Ovary (tissue), 9 donors: Measurements from ENCODE around the gene CERT1. TPM values are rescaled to one million over a fixed set of nuclear protein-coding genes. Genes with fewer than 3 reads are reported as not detected.

ENCODE experiments used
- DNase-seq, 5 donors: peaks; one replicate each; pipeline ENCODE4 v3.0.0-alpha.2; 2019 to 2020
- H3K27ac ChIP-seq, 2 donors: fragments of 200-600 bp; one replicate each; pipeline versions ENCODE4 v1.5.1 to v1.8.0; 2019 to 2022
- H3K27me3 ChIP-seq: fragments of 200-600 bp; one replicate; pipeline ENCODE4 v1.8.0; 2022
- H3K36me3 ChIP-seq: fragments of 200-600 bp; sonication (generic); one replicate; pipeline ENCODE4 v1.5.1; 2019
- H3K4me1 ChIP-seq: one replicate; pipeline ENCODE4 v1.8.1; 2013; ENCODE audit warnings: mild to moderate bottlenecking, moderate library complexity; ENCODE audit not compliant: insufficient read depth
- H3K4me3 ChIP-seq: fragments of 200-600 bp; sonication (generic); one replicate; pipeline ENCODE4 v1.5.1; 2017
- H3K9me3 ChIP-seq, 2 donors: fragments of 200-600 bp in 1 of 2; sonication (generic) in 1 of 2; one replicate each; pipeline versions ENCODE4 v1.5.1 to v1.8.1; 2013 to 2019; ENCODE audit warnings: mild to moderate bottlenecking in 1 of 2, moderate library complexity in 1 of 2
- EP300 ChIP-seq: sonication (generic); formaldehyde crosslinking; IDR thresholded peaks from one replicate; pipeline ENCODE4 v1.6.1; 2017; ENCODE audit warnings: antibody characterized with exemption
- POLR2A ChIP-seq: fragments of 450-650 bp; IDR thresholded peaks from one replicate; pipeline ENCODE4 v1.6.1; 2017; ENCODE audit warnings: antibody characterized with exemption, mild to moderate bottlenecking, moderate library complexity
- WGBS, 3 donors: extraction: QIAGEN DNeasy Blood & Tissue Kit in 1 of 3; methylation state at CpG; one replicate each; pipeline versions ENCODE4 v1.1.5 to v1.1.7; 2013 to 2017; 5-methylcytosine and 5-hydroxymethylcytosine counted together
- intact Hi-C, 4 donors: fragments of 100-400 bp; cut with DNase I; formaldehyde crosslinking; loops; one replicate each; pipeline versions ENCODE4 v1.11.0 to v1.15.1; 2022 to 2023
- polyA plus RNA-seq, 2 donors: library from polyadenylated mRNA; stranded (reverse); fragments of 200-250 nt in 1 of 2; fragments of 350-450 nt in 1 of 2; fragmentation: Illumina TruSeq in 1 of 2; extraction: RNeasy Lipid Tissue Mini Kit (QIAGEN cat#74804) in 1 of 2; gene quantifications; one replicate each; pipeline ENCODE4 v1.2.3, GENCODE V29; 2013 to 2014
- total RNA-seq, 7 donors: library from RNA; depleted of rRNA in 2 of 7; stranded (reverse); fragments of >200 nt in 2 of 7; fragmentation: NEBNext Ultra II Directional in 3 of 7; extraction: Animal tissue kit (Norgen Biotek cat#: 25700) in 3 of 7; gene quantifications; one replicate each; pipeline versions ENCODE4 v1.1.0 to v1.2.4, GENCODE V29; 2016 to 2023
- TF ChIP-seq, protein P1 (sequence below), 3 donors: fragments of 450-650 bp in 2 of 3; fragments of 200-600 bp in 1 of 3; IDR thresholded peaks; one replicate each; pipeline versions ENCODE4 v1.5.1 to v1.8.0; 2016 to 2022; ENCODE audit warnings: antibody characterized with exemption in 3 of 3, mild to moderate bottlenecking in 1 of 3
- donor health status: DM: no; HTN: no; CAD: no; lungs with moderate emphysema.
- donor health status: DM: no; HTN: no; CAD: no.
- donor health status: Bipolar disorder and iron deficiency.
- donor health status: DM: yes; HTN: yes; CAD: no.
- donor health status: DM: no; HTN: no; CAD: no.
- donor health status: DM: yes; HTN: yes; CAD: no.

CERT1 gene
- total and polyA plus RNA-seq, 9 donors = 19.1 to 41.8 (median 35.2) TPM

DNA sequence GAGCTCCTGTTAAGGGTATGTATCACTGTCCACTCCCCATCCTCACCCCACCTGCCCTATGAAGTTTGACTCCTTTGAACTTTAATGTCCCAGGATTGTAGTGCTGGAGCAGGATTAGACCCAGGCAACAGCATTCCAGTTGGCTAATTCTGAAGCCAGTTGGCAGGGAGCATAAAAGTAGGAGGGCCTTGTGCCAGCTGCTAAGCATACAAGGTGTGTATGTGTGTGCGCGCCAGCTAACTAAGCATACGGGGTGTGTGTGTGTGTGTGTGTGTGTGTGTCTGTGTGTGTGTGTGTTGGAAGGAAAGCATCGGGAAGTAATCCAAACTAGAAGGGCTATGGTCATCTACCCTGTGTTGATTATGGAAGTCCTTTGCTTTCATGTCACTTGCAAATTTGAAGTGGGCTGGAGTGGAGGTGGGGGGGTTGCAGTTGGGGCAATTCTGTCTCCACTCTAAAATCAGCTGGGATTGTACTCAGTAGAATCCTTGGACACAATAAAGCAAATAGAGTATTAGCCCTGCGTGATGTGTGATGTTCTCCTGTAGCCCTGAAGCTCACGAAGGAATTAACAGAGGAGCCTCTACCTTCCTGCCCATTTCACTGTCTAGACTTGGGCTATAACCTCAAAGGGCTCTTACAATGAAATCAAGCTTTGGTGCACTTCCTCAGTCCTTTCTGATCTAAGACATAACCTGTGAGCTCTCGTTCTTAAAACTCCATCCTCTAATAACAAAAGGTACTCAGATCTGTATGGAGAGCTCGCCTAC lies 147.5 kb downstream of the CERT1 start:
- H3K36me3 ChIP-seq = no peaks in the 10 kb centered on the region
- intact Hi-C loops = no loop called here
- WGBS, 3 donors = 75 to 84% (median 76%) methylated on average over 8 of the region's 8 CpGs

DNA sequence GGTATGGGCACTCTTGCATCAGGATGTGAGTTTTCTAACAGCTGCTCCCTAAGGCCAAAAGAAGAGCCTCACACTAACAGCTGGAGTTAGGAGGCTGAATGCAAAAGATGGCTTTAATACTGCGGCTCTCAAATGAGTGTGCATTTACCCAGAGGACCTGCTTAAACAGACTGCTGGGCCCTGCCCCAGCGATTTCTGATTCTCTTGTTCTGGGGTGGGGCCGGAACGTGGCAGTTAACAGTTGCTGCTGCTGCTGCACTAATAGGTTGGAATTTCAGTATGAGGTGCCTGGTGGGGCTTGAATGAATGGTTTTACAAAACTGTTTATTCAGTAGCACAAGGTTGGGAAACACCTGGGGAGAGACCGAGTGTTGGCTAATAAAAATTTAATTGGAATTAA lies 148.3 kb downstream of the CERT1 start:
- 75 to 85% (median 81%) methylated on average over 5 of the region's 5 CpGs for WGBS, 3 donors
- TF ChIP-seq, protein P1, sequence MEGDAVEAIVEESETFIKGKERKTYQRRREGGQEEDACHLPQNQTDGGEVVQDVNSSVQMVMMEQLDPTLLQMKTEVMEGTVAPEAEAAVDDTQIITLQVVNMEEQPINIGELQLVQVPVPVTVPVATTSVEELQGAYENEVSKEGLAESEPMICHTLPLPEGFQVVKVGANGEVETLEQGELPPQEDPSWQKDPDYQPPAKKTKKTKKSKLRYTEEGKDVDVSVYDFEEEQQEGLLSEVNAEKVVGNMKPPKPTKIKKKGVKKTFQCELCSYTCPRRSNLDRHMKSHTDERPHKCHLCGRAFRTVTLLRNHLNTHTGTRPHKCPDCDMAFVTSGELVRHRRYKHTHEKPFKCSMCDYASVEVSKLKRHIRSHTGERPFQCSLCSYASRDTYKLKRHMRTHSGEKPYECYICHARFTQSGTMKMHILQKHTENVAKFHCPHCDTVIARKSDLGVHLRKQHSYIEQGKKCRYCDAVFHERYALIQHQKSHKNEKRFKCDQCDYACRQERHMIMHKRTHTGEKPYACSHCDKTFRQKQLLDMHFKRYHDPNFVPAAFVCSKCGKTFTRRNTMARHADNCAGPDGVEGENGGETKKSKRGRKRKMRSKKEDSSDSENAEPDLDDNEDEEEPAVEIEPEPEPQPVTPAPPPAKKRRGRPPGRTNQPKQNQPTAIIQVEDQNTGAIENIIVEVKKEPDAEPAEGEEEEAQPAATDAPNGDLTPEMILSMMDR (IDR thresholded peaks at IDR 0.05) = no peak
- no peak for TF ChIP-seq POLR2A
- H3K4me3 ChIP-seq = no peak overlapping the region
- H3K36me3 ChIP-seq = no peaks in the 10 kb centered on the region
- no peaks in the 10 kb centered on the region for H3K27me3 ChIP-seq
- H3K4me1 ChIP-seq = no peaks in the 10 kb centered on the region
- no peak overlapping the region for H3K27ac ChIP-seq
- no peak for DNase-seq
- intact Hi-C loops = no loop called here
- no peaks in the 10 kb centered on the region for H3K9me3 ChIP-seq

More for the DNA sequence above, 147.5 kb downstream of the CERT1 start:
- DNase-seq = no peak
- Histone ChIP-seq H3K27ac (no peak overlapping the region), H3K4me3 (no peak overlapping the region), H3K27me3 (no peaks in the 10 kb centered on the region), H3K4me1 (no peaks in the 10 kb centered on the region), H3K9me3 (no peaks in the 10 kb centered on the region)
- TF ChIP-seq POLR2A (no peak), EP300 (no peak)
- TF ChIP-seq, protein P1 (IDR thresholded peaks at IDR 0.05) = no peak

DNA sequence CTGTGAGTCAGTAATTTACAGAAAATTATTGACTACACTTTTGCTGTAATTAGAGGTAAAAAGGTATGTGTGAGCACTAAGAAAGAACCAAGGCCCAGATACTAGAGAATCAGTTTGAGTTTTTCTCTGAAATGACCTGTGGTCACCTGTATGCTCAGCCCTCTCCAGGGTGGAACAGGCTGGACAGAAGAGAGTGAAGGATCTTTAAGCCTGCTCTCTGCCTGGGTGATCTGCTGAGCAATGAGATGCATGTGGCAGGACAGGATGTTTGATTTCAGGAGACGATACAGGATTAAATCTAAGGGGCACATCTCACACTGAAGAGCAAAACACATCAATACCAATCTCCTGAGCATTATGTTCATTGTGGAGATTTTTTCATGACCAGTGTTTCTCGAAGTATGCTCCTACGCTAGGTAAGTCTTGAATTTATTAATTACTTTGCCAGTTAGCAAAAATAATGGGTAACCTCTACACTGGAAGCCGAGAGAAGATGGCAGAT lies 148.9 kb downstream of the CERT1 start:
- Histone ChIP-seq H3K4me3 (no peak overlapping the region), H3K9me3 (no peaks in the 10 kb centered on the region), H3K36me3 (no peaks in the 10 kb centered on the region), H3K27me3 (no peaks in the 10 kb centered on the region), H3K27ac (no peak overlapping the region), H3K4me1 (no peaks in the 10 kb centered on the region)
- no peak for DNase-seq
- WGBS, 3 donors = 90 to 94% (median 91%) methylated on average over 4 of the region's 4 CpGs
- TF ChIP-seq POLR2A = no peak
- TF ChIP-seq EP300 = no peak
- TF ChIP-seq, protein P1 (IDR thresholded peaks at IDR 0.05) = no peak
- intact Hi-C loops = no loop called here

- no peaks in the 10 kb centered on the region for H3K27me3 ChIP-seq
- intact Hi-C loops = no loop called here
Observed at GRCh38 chr5:75361310-75361709, 150.1 kb downstream of the CERT1 start.

More at GRCh38 chr5:75361310-75361709, 150.1 kb downstream of the CERT1 start:
- Histone ChIP-seq H3K27ac (no peak overlapping the region), H3K9me3 (no peaks in the 10 kb centered on the region), H3K4me3 (no peak overlapping the region), H3K4me1 (no peaks in the 10 kb centered on the region), H3K36me3 (no peaks in the 10 kb centered on the region)
- WGBS, 3 donors = 39 to 47% (median 45%) methylated on average over 4 of the region's 4 CpGs
- TF ChIP-seq POLR2A (no peak), EP300 (no peak)
- TF ChIP-seq, protein P1 (IDR thresholded peaks at IDR 0.05) = no peak
- DNase-seq = no peak
